Thoracic aorta endothelial cell (primary cell): ENCODE results near the gene MEA1. TPM values are rescaled to one million over a fixed set of nuclear protein-coding genes. Genes with fewer than 3 reads are reported as not detected.

Experiments
- total RNA-seq: library from RNA; depleted of rRNA; stranded (reverse); fragments of >200 nt; gene quantifications from 2 replicates; pipeline ENCODE4 v1.2.3, GENCODE V29; 2012

The MEA1 gene
- total RNA-seq = 43.7 and 50.7 TPM in 2 replicates

DNA sequence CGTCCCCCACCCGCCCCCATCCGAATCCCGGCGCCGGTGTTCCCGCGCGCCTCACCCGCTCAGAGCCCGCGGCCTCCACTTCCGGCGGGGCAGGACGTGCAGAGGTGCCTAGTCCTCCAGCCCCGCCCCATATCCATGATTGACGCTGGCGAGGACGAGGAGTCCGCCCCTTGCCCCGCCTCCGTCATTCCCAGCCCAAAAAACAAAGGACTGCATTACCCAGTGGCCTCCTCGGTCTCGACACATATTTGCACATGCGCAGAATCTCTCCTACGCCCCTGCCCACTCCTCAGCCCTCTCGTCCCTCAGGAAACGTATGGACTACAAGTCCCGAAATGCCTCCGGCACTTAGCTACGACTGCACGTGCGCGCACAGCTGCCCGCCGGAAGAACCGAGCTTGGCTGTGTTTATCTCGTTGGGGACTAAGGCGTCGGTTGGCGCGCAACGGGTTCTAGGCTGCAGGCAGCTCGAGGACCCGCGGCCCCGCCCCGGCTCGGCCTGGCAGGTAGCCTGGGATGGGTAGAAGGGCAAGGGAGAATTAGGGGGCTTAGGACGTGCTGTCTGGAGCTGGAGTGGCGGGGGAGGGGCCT lies at the start of gene MEA1, which contains the start of gene KLHDC3:
MEA1 (minus strand) TSS at position 104 of the 591 bp plus-strand sequence. CDS start 133 bp downstream, outside the sequence.
KLHDC3 (plus strand) TSS at position 407 of the 591 bp plus-strand sequence. CDS start 2,944 bp downstream, outside the sequence.

DNA sequence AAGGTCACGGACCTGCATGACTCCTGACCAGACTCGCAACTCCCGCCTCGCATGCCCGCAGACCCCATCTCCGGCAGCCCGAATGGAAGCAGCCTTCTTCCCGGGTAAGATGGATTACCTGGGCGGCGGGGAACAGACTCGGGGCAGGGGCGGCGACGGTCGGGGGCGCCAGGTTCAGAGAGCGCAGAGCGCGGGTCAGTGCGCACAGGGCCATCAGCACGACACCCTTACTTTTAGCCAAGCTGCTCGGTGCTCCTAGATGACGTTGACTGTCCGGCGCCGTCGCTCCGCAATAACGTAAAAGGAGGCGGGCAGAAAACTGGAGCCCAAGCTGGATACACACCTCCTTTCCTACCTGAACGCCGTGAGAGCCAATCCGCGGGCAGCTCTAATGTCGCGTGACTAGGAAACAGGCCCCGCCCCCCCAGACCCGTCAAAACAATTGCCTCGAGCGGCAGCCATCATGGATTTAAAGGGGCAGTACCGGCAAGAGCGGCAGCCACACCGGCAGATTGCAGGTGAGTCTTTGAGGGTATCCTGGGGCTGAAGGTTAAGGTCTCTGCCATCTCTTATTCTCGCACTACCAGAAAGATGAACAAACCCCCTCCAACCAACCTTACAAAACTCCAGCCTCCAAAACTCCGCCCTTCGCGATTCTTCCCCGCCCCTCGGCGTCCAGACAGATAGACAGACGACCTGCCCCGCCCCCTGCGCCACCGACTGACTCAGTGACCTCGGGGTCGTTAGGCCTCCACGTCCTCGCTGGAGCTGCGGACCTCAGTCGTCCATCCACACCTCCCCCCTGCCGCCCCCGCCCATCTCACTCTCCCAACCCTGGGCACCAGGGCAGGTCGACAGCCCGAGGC lies 45.7 kb upstream of the MEA1 start, which contains the start of the genes KLC4 and MRPL2:
KLC4 (plus strand) TSS at position 464 of the 866 bp plus-strand sequence. CDS start 1,705 bp downstream, outside the sequence.
MRPL2 (minus strand) TSS at position 267 of the 866 bp plus-strand sequence; CDS start at position 214, 53 bp downstream.

DNA sequence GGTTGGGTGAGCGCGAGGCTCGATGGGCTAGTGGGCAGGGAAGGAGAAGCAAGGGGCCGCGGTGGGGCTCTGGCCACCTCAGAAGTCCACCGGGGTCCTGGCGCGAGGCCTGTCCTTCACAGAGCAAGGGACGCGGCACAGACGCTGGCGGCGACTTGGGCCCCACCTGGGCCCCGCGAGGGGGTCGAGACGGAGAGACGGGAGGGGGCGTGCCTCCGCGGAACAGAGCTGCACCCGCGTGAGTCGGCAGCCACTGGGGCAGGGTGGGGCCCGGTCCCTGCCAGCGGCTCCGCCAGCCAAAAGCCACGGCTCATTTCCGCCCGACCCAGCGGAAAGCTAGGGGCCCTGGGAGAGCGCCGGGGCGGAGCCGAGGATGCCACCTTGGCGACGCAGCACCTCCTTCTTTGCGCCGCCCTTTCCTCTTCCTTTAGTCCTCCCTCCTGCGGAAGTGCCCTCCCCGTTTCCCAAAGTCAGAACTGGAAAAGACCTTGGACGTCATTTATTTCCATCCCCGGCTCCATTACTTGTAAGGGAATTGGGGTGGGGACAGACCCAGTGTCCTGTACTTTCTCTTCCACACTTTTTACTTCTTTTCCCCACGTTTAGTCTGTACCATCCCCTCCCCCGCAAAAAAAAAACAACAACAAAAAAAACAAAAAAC lies 39.9 kb upstream of the MEA1 start, which contains the start of gene CUL7:
CUL7 (minus strand) TSS at position 307 of the 661 bp plus-strand sequence. CDS start 1,063 bp downstream, outside the sequence.

DNA sequence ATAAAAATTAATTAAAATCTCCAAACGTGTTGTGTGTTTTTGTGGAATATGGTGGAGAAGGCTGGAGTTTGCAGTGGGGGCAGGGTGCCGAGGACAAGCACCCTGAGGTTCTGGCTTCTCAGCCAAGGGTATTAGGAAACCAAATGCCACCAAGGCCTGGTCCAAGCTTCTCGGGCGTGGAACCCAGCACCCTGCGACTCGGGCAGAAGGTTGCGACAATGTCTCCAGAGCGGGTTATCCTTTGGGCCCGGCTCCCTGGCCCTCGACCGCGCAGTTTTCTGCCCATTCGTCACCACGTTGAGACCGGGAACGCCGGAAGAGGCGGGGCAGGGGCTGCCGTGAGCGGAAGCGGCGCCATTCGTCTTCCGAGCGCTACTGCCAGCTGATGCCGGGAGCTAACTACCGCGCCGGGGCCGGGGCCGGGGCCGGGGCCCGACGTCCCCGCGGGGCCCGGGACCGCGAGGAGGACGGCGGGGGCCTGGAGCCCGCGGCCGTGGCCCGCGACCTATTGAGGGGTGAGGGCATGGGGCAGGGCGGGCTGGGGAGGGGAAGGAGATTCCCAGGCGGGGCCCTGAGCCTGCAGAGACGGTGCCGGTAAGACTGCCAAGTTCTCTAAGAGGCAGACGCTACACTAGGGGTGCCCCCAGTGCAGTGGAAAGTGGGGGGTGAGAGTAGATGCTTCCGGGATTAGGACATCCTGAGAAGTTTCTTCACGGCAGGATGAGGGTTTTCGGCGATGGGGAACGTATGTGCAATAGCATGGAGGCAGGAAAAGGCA lies 7.7 kb upstream of the MEA1 start, which contains the start of gene RRP36:
RRP36 (plus strand) TSS at position 354 of the 778 bp plus-strand sequence; CDS start at position 386, 32 bp downstream.

DNA sequence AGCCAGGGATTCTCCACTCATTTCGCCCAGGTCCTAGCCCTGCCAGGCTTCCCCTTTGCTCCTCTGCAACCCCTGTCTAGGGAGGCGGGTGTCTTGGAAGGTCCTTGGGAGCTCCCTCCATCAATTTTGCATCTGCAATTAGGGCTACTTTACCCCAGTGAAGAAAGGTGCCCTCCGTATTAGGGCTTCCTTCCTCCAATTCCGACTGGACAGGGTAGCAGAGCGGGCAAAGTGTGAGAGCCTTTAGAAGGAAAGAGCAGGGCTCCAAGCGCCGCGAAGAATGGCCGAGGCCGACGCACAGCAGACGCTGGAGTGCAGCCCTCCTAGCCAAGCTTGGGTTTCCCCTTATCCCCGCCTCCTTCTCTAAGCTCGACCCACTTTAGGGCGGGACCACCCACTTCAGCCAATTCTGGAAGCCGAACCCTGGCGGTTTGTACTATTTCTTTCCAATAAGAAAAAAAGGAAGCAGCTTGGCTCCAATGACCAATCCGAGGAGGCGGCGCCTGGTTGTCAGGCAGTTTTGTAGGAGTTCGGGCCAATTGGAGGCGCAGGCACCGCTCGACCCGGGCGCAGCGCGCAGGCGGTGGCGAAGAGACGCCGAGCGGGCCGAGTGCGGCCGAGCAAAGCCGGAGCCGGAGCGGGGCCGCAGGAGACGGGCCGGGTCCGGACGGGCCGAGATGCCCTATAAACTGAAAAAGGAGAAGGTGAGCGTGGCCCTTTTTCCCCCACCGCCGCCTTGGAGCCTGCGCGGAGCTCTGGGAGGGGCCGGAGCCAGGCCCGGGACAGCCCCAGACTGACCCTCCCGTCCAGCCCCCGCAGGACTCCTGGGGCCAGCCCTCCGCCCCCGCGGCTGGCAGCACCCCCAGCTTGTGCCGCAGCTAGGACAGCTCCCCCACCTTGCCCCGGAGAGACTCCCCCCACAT lies 29.5 kb downstream of the MEA1 start, which contains the start of gene PPP2R5D:
PPP2R5D (plus strand) TSS at position 570 of the 923 bp plus-strand sequence; CDS start at position 678, 108 bp downstream.

DNA sequence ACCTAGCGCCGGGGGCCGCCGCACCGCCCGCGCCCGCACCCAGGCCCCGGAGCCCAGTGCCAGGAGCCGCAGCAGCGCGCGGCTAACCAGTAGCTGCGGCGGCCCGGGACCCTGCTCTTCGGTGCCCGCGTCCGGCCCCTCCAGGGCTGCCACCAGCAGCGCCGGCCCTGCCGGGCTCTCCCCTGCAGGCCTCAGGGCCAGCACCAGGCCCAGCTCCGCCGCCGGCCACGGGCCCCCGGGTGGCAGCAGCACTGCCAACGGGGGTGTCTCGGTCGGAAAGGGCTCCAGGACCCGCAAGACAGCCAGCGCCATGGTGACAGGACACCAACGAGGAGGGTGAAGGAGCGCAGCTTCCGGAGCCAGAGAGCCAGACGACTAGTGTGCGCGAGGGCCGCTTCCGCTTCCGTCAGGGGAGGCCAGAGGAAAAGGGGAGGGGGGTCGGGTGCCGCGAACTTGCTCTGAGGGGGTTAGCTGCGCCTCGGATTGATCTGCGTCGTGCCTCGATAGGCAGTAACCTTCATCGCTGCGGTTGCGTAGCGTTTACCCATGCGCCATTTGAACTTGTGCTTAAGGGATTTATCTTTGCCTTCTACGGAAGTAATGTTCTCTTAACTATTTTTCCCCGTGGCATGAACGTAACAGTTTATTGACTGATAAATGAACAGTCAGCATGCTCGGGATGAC lies 34.8 kb downstream of the MEA1 start, which contains the start of gene PEX6:
PEX6 (minus strand) TSS at position 343 of the 684 bp plus-strand sequence; CDS start at position 312, 31 bp downstream.

Other genes with a start within 250 kb of the MEA1 start
- gene BICRAL, start 231.9 kb downstream of the MEA1 start, total RNA-seq = 6.5 and 7.1 TPM in 2 replicates
- 204 and 227 TPM in 2 replicates for gene RPL7L1, start 134.3 kb downstream of the MEA1 start, total RNA-seq
- gene PTCRA, start 97.9 kb downstream of the MEA1 start, total RNA-seq = not detected in 2 replicates
- 25.4 and 28.1 TPM in 2 replicates for gene CNPY3, start 84.5 kb downstream of the MEA1 start, total RNA-seq
- gene GNMT, start 53.2 kb downstream of the MEA1 start, total RNA-seq = 0.13 TPM in 1 of 2 replicates, not detected in the other
- 17.4 and 25.7 TPM in 2 replicates for gene PEX6, start 34.8 kb downstream of the MEA1 start, total RNA-seq
- gene PPP2R5D, start 29.4 kb downstream of the MEA1 start, total RNA-seq = 60.4 and 63.3 TPM in 2 replicates
- gene KLHDC3, start 303 bp upstream of the MEA1 start, total RNA-seq = 85.1 and 93.1 TPM in 2 replicates
- 104 and 118 TPM in 2 replicates for gene RRP36, start 7.7 kb upstream of the MEA1 start, total RNA-seq
- 22.8 and 23.7 TPM in 2 replicates for gene CUL7, start 39.9 kb upstream of the MEA1 start, total RNA-seq
- gene MRPL2, start 45.5 kb upstream of the MEA1 start, total RNA-seq = 24.6 and 25.9 TPM in 2 replicates
- gene KLC4, start 45.7 kb upstream of the MEA1 start, total RNA-seq = 11.2 and 11.8 TPM in 2 replicates
- gene PTK7, start 62.4 kb upstream of the MEA1 start, total RNA-seq = 2.7 and 2.8 TPM in 2 replicates
- gene SRF, start 157.3 kb upstream of the MEA1 start, total RNA-seq = 22.5 and 28.9 TPM in 2 replicates
- gene CUL9, start 168.2 kb upstream of the MEA1 start, total RNA-seq = 23.3 and 26.6 TPM in 2 replicates
- gene DNPH1, start 215.5 kb upstream of the MEA1 start, total RNA-seq = 30.5 and 51.6 TPM in 2 replicates
- gene TTBK1, start 229.5 kb upstream of the MEA1 start, total RNA-seq = under 0.01 and 0.14 TPM in 2 replicates